Testis (tissue), 2 donors: ENCODE measurements around the gene GNA14.

Experiments used
- POLR2A ChIP-seq: fragments of 450-650 bp; IDR thresholded peaks from one replicate; pipeline ENCODE4 v1.6.1; 2017; ENCODE audit warnings: antibody characterized with exemption, mild to moderate bottlenecking, moderate library complexity
- TF ChIP-seq, protein P1 (sequence below), 3 experiments: fragments of 450-650 bp in 2 of 3; fragments of 200-600 bp in 1 of 3; sonication (generic) in 1 of 3; IDR thresholded peaks; one replicate each; pipeline ENCODE4 v1.5.1; 2016 to 2019; ENCODE audit warnings: antibody characterized with exemption in 3 of 3, mild to moderate bottlenecking in 2 of 3, moderate library complexity in 1 of 3

DNA sequence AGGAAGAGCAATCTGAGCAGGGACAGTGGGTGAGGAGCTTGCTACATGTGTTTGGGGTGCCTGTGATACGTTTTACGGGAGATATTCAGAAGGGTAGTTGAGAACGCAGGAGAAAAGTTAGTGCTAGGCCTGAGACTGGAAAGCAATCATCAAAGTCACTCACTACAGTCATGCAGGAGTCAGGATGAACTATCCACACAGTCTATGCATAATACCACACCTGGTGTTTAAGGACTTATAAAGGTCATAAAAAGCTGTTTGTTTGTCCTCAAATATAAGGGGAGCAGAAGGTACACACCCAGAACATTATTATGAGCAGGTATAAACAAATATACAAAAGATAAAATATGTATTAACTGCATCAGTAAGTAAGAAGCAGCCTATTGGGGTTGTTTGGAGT lies 176.6 kb downstream of the GNA14 start:
- no peak for TF ChIP-seq POLR2A
- TF ChIP-seq, protein P1, sequence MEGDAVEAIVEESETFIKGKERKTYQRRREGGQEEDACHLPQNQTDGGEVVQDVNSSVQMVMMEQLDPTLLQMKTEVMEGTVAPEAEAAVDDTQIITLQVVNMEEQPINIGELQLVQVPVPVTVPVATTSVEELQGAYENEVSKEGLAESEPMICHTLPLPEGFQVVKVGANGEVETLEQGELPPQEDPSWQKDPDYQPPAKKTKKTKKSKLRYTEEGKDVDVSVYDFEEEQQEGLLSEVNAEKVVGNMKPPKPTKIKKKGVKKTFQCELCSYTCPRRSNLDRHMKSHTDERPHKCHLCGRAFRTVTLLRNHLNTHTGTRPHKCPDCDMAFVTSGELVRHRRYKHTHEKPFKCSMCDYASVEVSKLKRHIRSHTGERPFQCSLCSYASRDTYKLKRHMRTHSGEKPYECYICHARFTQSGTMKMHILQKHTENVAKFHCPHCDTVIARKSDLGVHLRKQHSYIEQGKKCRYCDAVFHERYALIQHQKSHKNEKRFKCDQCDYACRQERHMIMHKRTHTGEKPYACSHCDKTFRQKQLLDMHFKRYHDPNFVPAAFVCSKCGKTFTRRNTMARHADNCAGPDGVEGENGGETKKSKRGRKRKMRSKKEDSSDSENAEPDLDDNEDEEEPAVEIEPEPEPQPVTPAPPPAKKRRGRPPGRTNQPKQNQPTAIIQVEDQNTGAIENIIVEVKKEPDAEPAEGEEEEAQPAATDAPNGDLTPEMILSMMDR (IDR thresholded peaks at IDR 0.05) = no peak
